ENCODE measurements around the gene PUDP.
"Not testable (repeated sequence)": the region's sequence is repeated elsewhere in the genome, so short reads cannot be mapped to it uniquely, and the experiment has no call there.

Gene PUDP

GRCh38 chrX:7147978-7148854, at the start of gene PUDP:
Gene PUDP, minus strand, starts transcription at chrX:7148153. Its CDS starts 40 bp downstream, at chrX:7148113.
- DNase-seq = peak; percentile 77

DNA sequence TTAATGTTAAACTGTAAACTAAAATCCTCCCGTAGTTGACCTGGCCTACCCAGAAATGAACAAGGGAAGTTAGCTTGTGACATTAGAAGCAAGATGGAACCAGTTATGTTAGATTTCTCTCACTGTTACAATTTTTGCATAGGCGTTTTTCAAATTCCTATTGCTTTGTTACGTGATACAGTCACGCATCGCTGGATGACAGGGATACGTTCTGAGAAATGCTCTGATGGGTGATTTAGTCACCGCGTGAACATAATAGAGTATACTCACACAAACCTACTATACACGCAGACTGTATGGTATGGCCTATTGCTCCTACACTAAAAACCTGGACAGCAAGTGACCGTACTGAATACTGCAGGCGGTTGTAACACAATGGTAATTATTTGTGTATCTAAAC, 46.7 kb upstream of the PUDP start:
- no peak for DNase-seq

DNA sequence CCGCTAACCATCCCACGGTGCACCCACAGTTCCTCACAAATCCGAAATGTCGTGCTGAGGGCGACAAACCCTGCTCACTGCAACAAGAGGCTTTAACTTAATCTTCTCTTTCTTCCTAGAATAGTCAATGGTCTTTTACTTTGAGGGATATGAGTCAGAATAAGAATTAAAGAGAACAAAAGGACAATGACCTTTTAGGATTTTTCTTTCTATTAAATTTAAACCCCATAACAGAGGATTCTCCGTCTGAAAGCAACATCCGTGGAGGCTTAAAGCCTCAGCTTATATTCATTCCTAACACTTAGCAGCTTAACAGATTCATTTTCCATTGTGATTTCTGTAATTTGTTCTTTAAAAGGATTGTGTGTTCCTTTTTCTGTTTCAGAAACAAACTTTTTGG, 44.9 kb upstream of the PUDP start:
- no peak for DNase-seq

GRCh38 chrX:7191681-7192110, 43.7 kb upstream of the PUDP start:
- no peak for DNase-seq

- peak; percentile 56 for DNase-seq
Measured at GRCh38 chrX:7190157-7190556, 42.2 kb upstream of the PUDP start.

DNA sequence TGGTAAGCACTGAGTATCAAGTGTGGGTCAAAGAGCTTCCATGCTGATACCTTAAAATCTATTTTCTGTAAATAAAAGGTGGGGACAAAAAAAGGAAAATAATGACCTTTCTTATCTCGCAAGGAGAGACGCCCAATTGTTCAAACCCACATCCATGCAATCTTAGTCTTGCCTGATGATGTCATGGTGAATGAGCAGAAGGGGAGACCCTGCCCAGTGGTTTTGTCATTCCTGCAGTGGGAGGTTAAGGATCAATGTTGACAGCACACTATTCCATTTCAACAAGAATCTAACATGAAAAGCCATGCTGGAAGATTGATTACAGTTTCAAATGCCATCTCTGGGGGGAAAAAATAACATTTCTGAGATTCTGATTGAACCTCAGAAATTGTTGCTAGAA, 40.7 kb upstream of the PUDP start:
- DNase-seq = no peak

DNA sequence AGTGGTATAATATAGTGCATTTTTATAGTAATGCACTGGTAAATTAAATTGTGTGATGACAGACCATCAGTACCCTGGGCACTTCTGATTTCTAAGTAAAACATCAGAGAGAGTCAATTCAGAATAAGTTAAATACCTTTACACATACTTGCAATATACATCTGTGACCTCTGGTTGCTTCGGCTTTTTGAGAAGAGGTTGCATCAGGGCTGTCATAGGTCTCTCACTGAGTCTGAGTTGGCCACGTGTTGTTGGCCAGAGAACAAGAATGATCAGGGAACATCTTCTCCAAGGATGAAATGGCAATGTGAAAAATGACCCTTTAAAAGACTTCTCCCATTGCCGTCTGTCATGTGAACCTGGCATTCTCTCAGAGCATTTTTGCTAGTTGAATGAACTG, 36.9 kb upstream of the PUDP start:
- no peak for DNase-seq

DNA sequence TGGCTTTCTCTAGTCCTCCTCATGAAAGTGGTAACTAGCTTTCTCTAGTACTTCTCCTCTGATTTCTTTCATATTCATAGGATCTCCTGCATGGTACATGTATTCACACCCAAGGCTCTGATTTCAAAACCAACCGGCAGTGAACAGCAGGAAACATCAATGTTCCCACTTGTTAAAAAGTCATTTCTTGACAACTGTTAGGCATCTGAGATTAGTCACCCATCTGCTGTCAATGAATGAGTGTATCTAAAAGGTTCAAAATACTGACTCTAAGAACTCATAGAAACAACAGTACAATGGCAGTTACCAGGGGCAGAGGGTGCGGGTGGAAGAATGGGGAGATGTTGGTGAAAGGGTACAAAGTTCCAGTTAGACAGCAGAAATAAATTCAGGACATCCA, 31.5 kb upstream of the PUDP start:
- DNase-seq = no peak

GRCh38 chrX:7178859-7179258, 30.9 kb upstream of the PUDP start:
- not testable (repeated sequence) for DNase-seq

DNA sequence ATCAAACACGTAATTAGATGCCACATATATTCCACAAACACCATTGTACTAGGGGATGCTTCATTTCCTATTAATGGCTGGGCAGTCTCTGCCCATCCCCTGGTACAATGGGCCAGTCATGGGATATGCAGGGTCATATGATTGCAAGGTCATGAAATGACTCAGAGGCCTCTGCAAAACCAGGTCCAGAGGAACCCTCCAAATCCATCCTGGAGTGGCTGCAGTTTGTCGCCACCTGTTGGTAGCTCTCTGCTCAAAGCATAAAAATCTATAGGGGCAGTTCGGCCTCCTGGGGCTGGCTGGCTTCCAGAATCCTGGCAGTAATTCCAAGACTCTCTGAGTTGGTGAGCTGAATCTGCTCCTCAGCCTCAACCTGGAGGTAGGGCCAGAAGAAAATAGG, 22.9 kb upstream of the PUDP start:
- DNase-seq = no peak

GRCh38 chrX:7169627-7170026, 21.7 kb upstream of the PUDP start:
- DNase-seq = no peak

DNA sequence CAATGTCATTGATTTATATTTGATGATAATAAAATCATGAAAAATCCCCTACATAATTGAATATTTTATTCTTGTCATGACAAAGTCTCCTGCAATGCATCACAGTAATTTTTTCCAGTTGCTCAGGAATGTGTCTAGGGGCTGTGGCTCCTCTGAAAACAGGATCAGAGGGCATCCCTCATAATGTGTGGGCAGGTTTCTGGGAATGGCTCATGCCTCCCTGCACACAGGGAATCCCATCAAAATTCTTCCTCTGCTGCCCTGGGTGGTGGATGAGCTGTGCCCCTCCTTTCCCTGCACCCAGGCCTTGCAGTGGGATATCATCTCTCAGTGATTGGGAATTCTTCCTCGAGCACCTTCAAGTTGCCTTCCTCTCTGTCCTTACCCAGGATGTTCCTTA, 20.4 kb upstream of the PUDP start:
- DNase-seq = no peak

DNA sequence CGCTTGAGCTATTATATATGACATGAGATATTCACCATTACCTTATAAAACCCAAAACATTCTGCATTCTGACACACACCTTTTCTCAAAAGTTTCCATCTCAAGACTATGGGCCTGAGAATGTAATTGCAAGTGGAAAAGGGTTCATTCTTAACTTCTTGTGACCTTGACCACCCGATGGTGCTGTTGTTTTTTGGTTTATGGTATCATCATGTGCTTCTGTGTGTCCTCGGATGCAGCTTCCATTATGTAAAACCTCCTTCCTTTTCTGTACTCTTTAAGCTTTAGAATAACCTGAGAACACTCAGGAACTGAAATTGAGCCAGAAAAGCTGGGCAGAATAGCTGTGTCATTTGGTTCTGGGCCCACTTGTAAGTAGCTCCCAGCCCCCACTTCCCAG, 16.2 kb upstream of the PUDP start:
- DNase-seq = no peak

DNA sequence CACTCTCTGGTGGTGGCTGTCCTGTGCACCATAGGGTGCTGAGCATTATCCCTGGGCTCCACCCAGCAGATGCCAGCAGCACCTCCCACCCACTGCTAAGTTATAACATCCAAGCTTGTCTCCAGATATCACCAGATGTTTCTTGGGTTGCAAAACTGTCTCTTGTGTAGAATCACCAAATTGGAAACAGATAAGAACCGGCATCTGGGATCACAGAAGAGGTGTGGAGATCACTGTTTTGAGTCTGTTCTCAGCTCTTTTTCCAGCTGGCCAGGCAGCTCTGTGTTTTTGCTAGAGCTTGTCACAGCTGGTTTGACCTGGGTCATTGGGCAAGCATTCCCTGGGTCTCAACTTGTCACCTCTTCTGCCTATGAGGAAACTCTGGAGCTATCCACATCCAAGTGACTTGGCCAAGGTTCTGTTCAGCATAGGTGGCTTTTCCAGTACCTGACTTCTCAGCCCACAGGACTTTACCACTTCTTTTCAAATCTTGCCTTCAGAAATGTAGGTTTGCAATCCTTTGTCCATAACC, 15.3 kb upstream of the PUDP start:
- DNase-seq = no peak

DNA sequence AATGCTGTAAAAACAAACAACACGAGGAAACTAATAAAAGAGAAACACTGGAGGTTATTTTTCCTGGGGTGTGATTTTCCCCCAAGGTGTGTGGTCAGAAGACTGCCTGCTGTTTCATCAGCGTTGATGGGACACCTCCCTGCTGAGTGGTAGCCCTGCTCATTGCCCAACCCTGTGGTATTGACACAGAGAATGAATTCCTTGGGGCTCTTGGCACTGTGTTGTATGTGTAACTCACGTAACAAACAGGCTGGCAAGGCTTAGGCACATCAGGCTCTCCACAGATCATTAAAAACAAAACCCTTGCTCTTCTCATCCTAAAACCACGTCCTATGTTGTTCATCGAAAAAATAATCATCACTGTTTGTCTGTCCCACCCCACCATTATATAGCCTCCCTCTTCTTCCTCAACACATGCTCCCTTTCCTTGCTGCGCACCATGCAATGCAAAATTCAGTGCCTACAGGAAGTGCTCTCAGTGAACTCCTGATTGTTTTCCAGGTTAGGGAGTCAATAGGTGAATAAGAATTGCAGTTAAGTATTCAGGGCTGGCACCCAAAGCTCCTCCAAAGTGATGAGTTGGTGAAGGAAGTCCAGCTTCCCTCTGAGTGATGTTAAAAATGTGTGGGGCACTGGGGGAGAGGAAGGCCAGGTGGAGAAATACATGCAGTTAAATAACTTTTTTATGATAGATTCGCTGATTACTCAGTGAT, 11.4 kb upstream of the PUDP start:
- DNase-seq = no peak

DNA sequence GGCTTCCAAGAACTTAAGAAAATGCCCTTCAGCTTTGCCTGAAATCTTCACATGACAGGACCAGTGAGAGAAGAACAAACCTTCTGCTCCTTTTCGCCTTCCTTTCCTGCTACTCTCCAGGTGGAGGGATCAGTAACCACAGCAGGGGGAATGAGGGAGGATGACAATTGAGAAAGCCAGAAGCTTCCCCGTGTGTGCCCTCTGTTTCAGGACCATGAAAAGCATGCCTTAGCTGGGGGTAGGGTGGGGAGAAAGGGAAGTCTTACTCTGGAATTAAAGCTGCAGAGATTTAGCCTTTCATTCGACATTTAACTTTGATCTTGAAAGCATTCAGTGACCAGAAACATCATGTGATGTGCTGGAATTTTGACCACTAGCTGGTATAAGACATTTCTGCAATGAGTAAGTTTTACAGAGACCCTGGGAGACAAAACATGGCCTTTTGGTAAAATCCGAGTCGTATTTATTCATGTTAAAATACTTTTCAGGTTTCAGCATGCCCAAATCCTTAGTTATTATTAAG, 10.6 kb upstream of the PUDP start:
- DNase-seq = no peak

DNA sequence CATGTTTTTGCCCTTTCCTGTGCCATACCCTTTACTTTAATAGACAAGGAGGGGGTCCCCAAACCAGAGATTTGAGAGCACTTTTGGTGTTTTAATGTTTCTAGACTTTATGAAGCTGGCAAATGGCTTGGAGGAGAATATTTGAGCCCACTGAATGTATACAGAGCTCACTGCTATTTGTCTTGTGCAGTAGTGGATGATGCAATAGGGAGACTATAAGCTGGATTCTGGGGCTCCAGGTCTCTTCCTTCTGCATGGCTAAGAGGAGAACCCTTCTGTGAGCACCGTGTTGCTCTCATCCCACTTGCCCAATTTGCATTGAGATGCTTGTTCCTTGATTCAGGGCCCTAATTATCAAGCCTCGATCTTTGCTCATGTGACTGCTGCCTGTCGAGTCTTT, 8.9 kb upstream of the PUDP start:
- no peak for DNase-seq

- DNase-seq = no peak
Measured at GRCh38 chrX:7155163-7155562, 7.2 kb upstream of the PUDP start.

DNA sequence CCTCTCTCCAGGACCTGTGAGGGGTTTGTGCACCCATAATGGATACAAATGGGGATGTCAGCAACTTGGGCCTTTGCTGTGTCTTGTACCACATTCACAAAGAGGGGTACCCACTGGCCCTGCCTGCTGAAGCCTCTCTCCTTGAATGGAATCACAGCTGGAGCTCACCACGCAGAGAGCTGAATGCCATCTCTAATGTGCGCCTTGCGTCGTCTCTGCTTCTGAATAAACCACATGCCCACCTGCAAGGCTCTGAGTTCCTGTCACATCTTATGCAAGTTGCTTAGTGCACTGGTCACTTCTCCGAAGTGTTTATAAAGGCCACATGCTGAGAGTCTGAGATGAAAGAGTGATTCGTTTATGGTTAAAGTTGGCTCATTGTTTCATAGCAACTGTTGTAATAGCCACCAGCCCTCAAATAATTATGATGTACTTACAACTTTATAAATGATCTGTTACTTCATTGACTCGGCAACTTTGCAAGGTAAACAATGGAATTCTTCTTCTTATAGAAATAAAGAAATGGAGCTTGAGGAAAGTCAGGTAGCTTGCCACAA, 6.2 kb upstream of the PUDP start:
- no peak for DNase-seq

- no peak for DNase-seq
Measured at GRCh38 chrX:7153231-7153630, 5.3 kb upstream of the PUDP start.

- no peak for DNase-seq
Measured at GRCh38 chrX:7149411-7149810, 1.5 kb upstream of the PUDP start.

GRCh38 chrX:7147413-7147977, 458 bp downstream of the PUDP start, which contains the start of gene STS:
Gene STS, plus strand, starts transcription at chrX:7147712. Its CDS starts 105,488 bp downstream, at chrX:7253200.
- DNase-seq = peak; percentile 14

Data from NCI-H774 (cell line).